HG03558 (cell line): ENCODE results near the gene PSEN2.

Experiments used
- ATAC-seq: cut with Tn5 transposase; IDR thresholded peaks from one replicate; pipeline ENCODE4 v1.9.1; 2021; ENCODE audit warnings: moderate number of reproducible peaks; ENCODE audit not compliant: unreplicated experiment; ENCODE audit errors: extremely low read depth

The PSEN2 gene

GRCh38 chr1:226863446-226863845, 7.0 kb upstream of the PSEN2 start:
- no peak for ATAC-seq

- ATAC-seq: no peak
Measured at GRCh38 chr1:226864311-226864710, 6.1 kb upstream of the PSEN2 start.

GRCh38 chr1:226865590-226865989, 4.8 kb upstream of the PSEN2 start:
- no peak for ATAC-seq

GRCh38 chr1:226867461-226868054, 2.9 kb upstream of the PSEN2 start:
- ATAC-seq: no peak

- no peak for ATAC-seq
Measured at GRCh38 chr1:226868726-226869125, 1.7 kb upstream of the PSEN2 start.

GRCh38 chr1:226870026-226870400, 403 bp upstream of the PSEN2 start:
- no peak for ATAC-seq

- ATAC-seq: no peak
Measured at GRCh38 chr1:226871636-226872327, 1.4 kb downstream of the PSEN2 start.

- ATAC-seq: no peak
Measured at GRCh38 chr1:226872437-226872836, 2.0 kb downstream of the PSEN2 start.

GRCh38 chr1:226873771-226874578, 3.6 kb downstream of the PSEN2 start:
- no peak for ATAC-seq

- ATAC-seq: no peak
Measured at GRCh38 chr1:226874579-226875425, 4.4 kb downstream of the PSEN2 start.

GRCh38 chr1:226875641-226876295, 5.4 kb downstream of the PSEN2 start:
- ATAC-seq: no peak

GRCh38 chr1:226877669-226878068, 7.3 kb downstream of the PSEN2 start:
- no peak for ATAC-seq

GRCh38 chr1:226880372-226881287, 10.2 kb downstream of the PSEN2 start:
- no peak for ATAC-seq

GRCh38 chr1:226881515-226882185, 11.2 kb downstream of the PSEN2 start:
- no peak for ATAC-seq

GRCh38 chr1:226882187-226882586, 11.8 kb downstream of the PSEN2 start:
- ATAC-seq: no peak

GRCh38 chr1:226882631-226883409, 12.4 kb downstream of the PSEN2 start:
- ATAC-seq: peak; percentile 97

- ATAC-seq: no peak
Measured at GRCh38 chr1:226883630-226884029, 13.2 kb downstream of the PSEN2 start.
